DMS79 (cell line): ENCODE results near the gene SETD1B.
A peak's percentile ranks its signal among the peaks of the same experiment; 100 is the strongest.

Experiments used
- DNase-seq: peaks from one replicate; lab custom pipeline; 2025; lab: John Stamatoyannopoulos, UW

The SETD1B gene

DNA sequence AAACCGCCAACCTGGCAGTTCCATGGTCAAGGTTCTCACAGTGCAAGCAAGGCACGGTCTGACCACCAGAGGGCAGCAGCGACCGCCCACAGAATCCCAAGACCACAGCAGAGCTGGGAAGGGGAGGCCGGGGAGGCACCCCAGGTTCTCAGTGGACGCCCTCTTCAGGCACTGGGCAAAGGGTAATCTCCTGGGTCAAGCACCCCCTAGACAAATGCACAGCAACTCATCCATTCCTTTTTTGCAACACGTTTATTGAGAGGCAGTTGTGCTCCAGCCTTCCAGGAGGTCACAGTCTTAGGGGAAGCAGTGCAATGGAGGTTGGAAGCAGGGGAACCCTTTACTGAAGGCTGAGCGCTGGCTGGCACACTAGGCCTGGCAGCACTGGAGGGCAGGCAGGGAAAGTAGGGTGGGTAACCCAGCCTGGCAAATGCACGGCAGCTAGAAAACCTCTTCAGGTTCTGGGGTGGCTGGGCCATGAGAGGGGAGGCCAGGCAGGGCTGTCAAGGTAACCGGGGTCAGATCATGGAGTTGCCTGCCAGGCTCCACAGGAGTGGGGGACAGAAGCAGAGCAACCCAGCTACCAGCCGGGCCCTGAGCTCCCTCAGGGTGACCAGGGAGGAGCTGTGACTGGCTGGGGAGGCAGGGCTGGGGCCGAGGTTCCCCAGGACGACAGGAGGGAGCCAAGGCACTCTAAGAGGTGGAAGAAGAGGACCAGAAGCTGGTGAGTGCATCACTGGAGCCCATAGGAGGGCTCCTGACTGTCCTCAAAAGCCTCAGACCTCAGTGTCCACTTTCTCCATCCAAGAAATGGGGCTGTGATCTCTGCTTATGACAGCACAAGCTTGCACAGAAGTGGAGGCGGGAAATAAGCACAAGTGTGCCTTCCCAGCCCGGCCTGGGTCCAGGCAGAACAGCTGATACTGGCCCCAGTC is 8.5 kb upstream of the SETD1B start:
- DNase-seq = peak; percentile 22

DNA sequence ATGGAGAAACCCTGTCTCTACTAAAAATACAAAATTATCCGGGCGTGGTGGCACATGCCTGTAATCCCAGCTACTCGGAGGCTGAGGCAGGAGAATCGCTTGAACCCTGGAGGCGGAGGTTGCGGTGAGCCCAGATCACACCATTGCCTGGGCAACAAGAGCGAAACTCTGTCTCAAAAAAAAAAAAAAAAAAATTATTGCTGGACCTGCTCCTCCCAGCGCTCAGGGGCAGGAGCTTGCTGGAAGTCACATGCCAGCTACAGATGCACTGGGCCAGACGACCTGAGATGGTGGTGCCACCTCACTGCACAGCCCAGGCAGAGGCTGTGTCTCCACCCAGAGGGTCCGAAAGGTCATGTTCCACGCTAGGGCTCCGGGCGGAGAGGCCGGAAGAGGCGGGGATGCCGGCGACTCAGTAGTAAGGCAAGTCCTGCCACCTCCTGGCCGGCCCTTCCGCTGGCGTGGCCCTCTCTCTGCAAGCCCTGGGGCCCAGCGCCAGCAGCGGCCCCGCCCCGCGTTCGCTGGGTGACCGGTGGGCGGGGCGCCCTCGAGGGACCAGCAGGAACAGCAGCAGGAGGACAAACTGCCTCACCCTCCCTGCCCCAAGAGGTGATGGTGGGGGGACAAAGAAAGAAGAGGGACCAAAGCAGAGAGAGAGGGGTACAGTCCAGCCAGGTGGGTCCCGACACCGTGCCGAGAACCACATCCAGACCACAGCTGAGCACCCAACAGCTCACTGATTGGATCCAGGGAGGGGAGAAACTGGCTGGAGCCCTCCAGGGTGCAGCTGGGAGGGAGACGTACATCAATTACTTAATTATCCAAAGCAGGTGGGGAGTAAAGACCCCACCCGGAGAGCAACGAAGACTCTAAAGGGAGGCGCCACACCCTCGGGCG is 6.7 kb upstream of the SETD1B start:
- peak; percentile 50 for DNase-seq

DNA sequence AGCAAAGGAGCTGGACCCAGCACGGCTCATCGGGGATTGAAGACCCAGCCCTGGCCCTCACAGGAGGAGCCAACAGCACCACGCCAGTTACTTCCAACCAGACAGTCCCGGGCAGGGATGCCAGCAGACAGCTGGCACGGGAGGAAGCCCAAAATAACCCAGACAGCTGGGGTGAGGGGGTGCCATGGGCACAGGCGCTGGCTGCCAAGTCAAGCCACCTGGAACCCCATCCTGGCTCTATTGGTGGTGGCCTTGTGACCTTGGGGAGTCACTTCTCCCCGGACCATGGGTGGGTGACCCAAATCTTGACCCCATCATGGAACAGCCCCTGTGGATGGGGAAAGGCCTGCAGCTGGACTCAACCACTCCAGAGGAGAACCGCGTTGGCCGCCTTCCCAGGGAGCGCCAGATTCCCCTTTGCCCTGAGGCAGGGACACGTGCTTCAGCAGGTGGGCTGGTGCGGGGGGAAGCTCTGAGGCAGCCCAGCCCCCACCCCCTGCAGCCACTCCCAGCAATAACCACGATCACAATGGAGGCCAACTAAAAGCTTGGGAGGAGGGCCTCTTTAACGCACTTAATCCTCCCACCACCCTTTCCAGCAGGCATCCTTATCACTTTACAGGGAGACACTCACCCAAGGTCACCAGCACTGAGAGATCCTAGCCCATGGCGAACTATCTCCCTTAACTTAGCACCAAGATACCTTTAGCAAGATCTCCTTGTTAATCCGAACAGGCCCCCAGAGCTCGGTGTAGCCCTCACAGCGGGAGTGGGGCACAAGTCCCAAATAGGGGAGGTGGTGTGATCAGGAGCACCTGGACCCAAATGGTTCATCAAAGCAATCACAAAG is 5.6 kb upstream of the SETD1B start:
- peak; percentile 97 for DNase-seq

DNA sequence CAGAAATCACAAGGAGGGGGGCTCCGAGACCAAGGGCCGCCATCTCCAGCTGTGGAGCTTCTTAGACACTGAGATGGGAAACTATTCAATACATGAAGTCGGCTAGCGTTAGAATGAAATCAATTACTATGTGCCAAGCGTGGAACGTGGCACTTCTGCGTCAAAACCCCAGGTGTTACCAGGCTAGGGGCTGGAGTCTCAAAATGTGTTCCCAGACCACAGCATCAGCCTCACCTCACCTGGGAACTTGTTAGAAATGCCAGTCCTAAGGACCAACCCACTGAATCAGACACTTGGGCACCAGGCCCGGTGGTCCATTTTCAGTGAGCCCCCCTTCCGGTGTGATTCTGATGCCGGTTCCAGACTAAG is 5.0 kb upstream of the SETD1B start:
- peak; percentile 70 for DNase-seq

DNA sequence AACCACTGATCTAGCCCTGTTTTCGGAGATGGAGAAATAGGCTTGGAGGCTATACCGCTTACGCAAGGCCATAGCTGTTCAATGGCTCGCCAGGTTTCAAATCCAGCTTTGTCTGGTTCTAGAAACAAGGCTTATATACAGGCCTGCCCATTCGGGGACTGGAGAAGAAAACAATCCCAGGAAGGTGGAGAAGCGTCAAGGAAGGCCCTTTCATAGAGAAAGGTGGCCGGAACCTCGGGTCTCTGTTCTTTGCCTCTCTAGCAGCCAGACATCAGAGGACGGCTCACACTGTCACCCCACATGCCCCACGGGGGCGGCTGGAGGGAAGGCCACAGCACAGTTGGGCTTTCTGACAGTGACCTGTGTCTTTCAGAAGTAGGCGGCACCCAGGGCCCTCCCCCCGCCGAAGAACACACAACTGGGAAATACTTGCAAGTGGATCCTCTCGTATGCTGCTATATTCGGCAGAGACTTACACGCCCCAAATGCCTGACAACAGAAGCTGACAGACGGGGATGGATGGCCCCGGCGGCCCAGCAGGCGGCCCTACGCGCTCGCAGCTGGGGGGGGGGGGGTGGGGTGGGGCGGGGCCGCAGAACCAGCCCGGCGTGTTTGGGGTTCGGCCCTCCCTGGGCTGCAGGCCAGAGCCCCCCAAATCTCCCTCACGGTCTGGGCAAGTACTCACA is 4.5 kb upstream of the SETD1B start:
- DNase-seq = peak; percentile 77

DNA sequence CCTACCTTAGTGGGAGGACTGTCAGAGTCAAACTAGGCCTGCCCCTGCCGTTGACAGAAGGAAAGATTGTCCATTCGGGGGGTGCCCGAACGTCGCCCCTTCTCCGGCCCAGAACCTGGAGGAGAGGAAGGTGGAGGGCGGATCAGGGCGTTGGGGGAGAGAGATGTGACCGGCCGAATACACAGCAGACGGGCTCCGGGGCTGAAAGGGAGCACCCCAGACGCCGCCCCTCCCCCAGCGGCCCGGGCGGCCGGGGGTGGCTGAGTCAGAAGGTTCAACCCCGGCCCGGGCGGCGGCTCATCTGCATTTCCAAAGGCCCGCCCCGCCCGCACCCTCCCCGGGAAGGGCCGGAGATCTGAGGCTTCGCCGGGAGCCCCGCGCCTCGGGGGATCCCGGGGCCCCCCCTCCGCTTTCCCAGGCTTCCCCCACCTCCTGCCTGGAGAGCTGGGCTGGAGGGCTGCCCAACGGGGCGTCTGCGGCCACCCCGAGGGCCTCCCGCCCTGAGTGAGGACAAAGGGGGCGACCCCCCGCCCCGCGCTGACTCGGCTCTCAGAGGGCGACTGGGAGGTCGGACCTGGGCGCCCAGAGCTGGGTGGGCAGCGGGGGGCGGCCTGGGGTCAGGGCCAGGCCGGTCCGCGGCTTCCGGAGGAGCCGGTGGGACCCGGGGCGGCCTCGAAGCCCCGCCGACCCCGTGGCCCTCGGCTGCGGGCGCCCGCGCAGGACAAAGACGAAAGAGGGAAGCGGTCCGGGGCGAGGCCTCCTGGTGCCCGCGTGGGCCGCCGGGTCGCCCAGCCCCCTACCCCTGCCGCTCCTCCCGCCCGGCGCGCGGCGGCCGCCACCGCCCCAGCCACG is 3.7 kb upstream of the SETD1B start:
- peak; percentile 77 for DNase-seq

DNA sequence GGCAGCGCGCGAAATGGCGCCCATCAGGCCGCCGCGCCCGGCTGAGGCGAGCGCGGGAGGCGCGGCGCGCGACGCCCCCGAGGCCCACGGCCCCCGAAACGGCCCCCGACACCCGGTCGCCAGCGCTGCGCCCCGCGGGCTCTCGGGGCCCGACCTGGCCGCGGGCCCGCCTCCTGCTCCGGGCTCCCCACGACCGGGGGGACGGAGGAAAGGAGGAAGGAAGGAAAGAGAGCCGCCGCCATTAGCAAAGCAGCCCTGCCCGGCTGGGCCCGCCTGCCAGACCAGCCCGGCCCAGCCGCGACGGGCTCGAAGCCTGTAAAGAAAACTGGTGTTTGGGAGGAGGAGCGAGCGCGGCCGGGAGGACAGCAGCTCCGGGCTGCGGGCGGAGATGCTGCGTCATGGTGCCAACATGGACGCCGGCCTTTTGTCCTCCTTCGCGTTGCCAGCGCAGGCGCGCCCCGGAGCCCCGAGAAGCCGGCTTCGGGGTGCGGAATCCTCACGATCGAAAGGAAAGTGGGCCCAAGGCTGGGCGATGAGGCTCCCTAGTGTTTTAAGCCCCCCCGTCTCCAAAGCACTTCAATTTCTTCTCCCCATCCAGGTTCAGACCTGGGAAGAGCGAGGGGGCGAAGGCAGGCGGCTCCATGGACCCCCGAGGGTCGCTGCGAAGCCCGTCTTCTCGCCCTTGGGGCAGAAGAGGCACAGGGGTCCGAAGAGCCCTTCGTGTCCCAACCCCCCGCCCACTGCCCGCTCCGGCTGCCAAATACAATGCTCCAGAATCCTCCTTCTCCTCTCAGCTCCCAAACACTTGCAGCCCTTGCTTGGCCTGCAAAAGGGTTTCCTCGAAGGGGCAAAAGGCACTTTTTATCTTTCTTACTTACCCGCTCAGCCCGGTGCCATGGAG is 2.9 kb upstream of the SETD1B start:
- peak; percentile 48 for DNase-seq

DNA sequence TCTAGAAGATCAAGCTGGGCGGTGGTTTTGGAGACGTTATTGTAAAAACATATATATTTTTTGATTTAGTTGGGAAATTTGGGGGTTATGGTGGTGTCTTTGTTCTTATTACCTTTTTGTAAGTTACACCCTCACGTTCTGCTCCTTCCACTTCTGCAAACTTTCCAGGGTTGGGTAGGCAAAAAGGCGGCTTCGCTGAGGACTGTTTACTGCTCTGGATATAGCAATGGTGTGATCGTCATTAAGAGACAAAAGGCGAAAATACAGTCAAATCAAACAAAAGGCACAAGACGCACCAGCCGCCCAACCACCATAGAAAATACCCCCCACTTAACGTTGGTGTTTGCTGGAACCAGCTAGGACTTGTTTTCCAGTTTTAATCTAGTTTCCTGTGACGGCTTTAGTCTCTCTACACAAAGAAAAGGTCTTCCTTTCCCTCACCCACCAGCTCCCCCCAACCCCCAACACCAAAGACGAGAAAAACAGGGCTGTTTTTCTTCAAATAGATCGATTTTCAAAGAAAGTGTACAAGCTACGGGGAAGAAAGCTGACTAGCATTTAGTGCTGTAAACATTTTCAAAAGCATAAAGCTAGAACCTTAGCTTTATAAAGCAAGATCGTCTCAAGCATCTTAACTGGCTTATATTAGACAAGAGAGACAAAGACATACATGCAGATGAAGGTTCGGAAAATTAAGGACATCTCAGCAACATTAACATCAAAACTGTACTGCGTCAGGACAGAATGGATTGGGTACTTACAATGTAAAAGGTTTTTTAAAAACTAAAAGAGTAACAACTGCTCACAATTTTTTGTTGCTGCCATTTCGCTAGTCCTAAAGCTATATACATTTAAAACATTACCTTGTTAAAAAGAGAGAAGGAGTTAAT is 2.0 kb upstream of the SETD1B start:
- peak; percentile 79 for DNase-seq

DNA sequence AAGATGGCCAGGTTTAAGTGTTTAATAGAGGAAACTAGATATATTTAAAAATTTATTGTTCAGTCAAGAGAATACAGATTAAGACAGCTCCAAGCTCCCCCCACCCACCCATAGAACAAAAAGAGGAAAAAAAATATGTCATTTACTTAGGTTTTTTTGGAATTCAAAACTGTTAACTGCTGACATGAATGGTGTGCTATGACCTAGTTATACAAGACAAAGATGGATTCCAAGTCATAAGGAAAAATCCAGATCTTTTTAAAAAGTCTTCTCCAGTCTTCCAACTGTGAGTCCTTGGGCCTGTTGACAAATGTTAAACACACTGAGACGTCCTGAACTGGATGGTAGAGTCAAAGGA is 1.3 kb upstream of the SETD1B start:
- DNase-seq = no peak

DNA sequence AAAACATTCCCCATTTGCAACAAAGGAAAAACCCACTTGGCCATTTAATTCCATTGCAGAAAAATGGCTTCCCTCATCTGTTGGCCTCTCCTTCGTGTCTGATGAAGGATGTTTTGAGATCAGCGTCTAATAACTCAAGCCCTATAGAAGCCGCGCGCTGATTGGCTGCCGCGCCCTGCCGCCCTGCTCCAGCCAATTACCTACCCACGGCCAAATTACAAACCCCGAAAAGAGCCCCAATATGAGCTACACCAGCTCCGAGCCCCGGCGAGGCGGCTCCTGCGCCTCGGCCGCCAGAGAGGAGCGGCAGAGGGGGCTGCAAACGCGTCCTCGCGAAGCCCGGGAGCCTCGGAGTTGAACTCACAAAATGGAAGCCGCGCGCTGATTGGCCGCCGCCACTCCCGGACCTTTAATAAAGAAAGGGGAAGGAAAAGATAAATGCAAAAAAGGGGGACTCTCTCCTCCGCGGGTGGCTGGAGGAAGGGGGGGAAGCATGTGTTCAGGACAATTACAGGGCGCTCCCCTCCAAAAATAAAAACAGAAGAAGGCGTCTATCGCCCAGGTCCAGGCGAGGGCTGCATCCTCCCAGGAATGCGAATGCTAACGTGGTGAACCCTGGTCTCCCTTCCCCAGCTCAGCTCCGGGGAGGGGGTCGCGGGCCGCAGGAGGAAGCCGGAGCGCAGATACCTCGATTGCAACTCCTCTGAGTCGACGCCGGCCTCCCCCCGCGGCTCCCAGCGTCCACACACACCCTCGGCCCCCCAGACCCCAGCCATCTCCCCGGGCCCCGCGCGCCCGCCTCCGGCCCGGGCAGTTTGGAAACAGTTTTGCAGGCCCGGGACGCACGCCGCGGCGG is 738 bp upstream of the SETD1B start:
- DNase-seq = peak; percentile 94

DNA sequence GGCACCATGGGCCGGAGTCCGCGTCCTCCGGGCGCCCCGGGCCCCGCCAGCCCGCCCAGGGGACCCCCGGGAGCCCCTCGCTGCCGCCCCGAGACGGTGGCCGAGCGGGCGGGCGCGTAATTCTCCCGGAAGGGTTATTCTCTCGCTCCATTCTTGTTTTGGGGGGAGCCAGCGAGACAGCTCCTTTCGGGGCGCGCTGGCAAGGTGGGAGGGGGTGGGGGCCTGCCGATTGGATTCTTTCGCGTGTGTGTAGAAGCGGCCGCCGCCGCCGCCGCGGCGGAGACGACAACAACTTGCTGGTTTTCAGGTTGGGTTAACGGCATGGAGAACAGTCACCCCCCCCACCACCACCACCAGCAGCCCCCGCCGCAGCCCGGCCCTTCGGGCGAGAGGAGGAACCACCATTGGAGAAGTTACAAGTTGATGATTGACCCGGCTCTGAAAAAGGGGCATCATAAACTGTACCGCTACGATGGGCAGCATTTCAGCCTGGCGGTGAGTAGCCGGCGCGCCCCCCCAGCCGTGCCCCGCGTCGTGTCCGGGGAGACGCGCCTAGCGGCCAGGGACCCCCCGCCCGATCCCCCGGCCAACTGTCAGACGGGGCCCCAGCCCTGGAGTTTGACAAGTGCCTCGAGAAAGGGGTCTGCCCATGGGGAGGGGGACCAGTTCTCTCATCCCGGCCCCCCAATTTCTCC is 755 bp downstream of the SETD1B start:
- DNase-seq = no peak

DNA sequence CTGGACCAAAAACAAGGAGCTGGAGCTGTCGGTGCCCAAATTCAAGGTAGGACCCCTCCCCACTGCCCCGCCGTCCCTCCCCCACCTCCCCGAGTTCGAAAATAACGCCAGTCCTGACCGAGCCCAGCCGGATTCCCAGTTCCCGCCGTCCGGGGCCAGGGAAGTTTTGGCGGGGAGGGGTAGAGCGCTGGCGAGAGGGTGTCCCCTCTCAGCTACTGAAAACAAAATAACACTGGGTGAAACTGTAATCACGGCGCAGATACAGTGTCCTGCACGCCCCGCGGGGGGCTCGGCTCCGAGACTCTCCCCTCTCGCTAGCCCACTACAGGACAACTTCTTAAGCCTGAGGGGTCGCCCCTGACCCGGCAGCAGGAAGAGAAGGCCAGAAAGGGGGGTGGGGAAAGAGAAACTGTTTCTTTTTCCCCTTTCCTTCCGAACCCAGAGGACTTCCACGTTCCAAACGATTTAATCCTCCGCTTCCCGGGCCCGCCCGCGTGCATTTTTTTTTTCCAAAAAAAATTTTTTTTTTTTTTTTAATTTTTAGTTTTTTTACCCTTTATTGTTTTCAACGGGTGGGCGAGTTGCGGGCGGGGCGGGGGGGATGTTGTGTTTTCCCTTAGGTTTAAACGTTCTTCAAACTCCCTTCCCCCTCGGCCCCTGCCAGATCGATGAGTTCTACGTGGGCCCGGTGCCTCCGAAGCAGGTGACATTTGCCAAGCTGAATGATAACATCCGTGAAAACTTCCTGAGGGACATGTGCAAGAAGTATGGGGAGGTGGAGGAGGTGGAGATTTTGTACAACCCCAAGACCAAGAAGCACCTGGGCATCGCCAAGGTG is 1.6 kb downstream of the SETD1B start:
- DNase-seq = no peak

DNA sequence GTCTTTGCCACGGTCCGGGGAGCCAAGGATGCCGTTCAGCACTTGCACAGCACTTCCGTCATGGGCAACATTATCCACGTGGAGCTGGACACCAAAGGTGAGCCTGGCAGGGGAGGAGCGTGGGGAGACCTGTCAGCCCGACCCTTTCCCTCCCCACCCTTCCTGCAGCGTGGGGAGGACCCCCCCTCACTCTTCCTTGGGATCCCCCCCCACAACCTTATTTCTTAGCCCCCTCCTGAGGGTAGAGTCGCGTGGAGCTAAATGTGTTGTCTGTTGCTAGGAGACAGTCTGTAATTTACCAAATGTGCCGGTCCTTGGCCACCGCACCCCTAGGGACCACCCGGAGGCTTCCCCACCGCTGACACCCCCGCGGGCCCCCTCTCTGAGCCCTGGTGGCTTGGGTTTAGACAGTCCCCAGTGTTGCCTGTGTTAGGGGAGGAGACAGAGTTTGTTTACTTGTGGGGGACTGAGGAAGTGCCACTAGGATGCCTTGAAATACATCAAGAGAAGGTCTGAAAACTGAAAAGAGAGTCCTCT is 2.3 kb downstream of the SETD1B start:
- DNase-seq = no peak

DNA sequence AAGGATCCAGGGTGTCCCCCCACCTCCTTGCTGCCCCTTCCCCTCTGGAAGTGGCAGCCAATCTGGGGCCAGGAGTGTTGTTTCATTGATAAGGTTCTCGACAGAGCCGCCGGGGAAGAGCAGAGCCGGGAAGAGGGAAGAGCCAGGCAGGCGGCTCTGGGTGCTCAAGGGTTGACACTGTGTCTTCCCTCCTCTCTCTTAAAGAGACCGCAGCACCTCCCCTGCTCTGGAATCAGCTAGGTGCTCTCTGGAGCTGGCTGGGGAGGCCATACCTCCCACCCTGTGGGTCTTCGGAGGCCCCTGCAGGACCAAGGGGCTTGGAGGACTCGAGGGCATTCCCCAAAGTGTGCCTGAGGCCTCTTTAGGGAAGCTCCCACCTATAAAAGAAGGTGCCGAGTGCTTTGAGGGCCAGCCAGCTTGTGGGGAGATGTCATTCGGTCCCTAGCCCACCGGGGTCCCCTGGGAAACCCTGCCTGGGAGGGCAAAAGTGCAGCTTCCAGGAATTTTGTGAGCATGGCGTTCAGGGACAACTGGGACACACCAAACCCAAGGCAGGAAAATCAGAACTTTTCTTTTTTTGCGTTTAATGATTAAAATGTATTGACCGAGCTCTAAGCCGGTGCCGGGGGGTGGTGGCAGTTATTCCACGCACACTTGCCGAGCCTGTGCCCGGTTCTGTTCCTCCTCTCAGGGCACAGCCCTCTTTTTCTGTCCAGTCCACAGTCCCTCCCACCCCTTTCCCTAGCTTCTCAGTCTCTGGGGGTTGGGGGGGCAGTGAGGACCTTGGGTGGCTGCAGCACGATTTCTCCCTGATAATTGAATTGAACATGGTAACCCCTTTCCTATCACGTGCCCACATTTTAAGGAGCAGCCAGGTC is 3.0 kb downstream of the SETD1B start:
- no peak for DNase-seq
